Measurements from ENCODE around the gene CCDC191. TPM values are rescaled to one million over a fixed set of nuclear protein-coding genes. Genes with fewer than 3 reads are reported as not detected.

CCDC191 gene
- total and polyA plus RNA-seq, 9 donors, result 3.1 to 15.0 (median 5.3) TPM

GRCh38 chr3:114034787-114035545 is 21.4 kb downstream of the CCDC191 start:
- no peak overlapping the region for H3K4me3 ChIP-seq
- H3K4me1 ChIP-seq (ENCODE audit: insufficient read depth), result no peaks in the 10 kb centered on the region
- H3K36me3 ChIP-seq, result no peaks in the 10 kb centered on the region
- no peak for DNase-seq
- TF ChIP-seq POLR2A (IDR thresholded peaks at IDR 0.05), result no peak
- no peak for TF ChIP-seq CTCF (IDR thresholded peaks at IDR 0.05)
- no peak for TF ChIP-seq EP300 (IDR thresholded peaks at IDR 0.05)
- H3K27ac ChIP-seq, result no peak overlapping the region
- intact Hi-C loops (cut with DNase I), result no loop called here
- WGBS, 3 donors, result 92 to 95% (median 93%) methylated on average over 5 of the region's 5 CpGs
- H3K9me3 ChIP-seq, result no peaks in the 10 kb centered on the region
- no peaks in the 10 kb centered on the region for H3K27me3 ChIP-seq

- Histone ChIP-seq H3K4me3 (no peak overlapping the region), H3K27ac (no peak overlapping the region), H3K9me3 (no peaks in the 10 kb centered on the region), H3K4me1 (ENCODE audit: insufficient read depth) (no peaks in the 10 kb centered on the region), H3K27me3 (no peaks in the 10 kb centered on the region), H3K36me3 (no peaks in the 10 kb centered on the region)
- no peak for TF ChIP-seq CTCF (IDR thresholded peaks at IDR 0.05)
- TF ChIP-seq POLR2A (IDR thresholded peaks at IDR 0.05), result no peak
- TF ChIP-seq EP300 (IDR thresholded peaks at IDR 0.05), result no peak
- intact Hi-C loops (cut with DNase I), result no loop called here
- DNase-seq, result no peak
Observed at GRCh38 chr3:114034211-114034610, 22.1 kb downstream of the CCDC191 start.

- Histone ChIP-seq H3K36me3 (no peaks in the 10 kb centered on the region), H3K27ac (no peak overlapping the region), H3K27me3 (no peaks in the 10 kb centered on the region), H3K4me3 (no peak overlapping the region), H3K9me3 (no peaks in the 10 kb centered on the region), H3K4me1 (ENCODE audit: insufficient read depth) (no peaks in the 10 kb centered on the region)
- no peak for DNase-seq
- TF ChIP-seq EP300 (IDR thresholded peaks at IDR 0.05) (no peak), POLR2A (IDR thresholded peaks at IDR 0.05) (no peak), CTCF (IDR thresholded peaks at IDR 0.05) (no peak)
- intact Hi-C loops (cut with DNase I), result no loop called here
- WGBS, 3 donors, result 71 to 81% (median 72%) methylated on average over 1 of the region's 1 CpG
Observed at GRCh38 chr3:114033721-114034120, 22.6 kb downstream of the CCDC191 start.

- Histone ChIP-seq H3K4me3 (no peak overlapping the region), H3K9me3 (no peaks in the 10 kb centered on the region), H3K27ac (no peak overlapping the region), H3K36me3 (no peaks in the 10 kb centered on the region), H3K27me3 (no peaks in the 10 kb centered on the region), H3K4me1 (ENCODE audit: insufficient read depth) (no peaks in the 10 kb centered on the region)
- intact Hi-C loops (cut with DNase I), result no loop called here
- WGBS, 3 donors, result 53 to 68% (median 59%) methylated on average over 2 of the region's 2 CpGs
- TF ChIP-seq CTCF (IDR thresholded peaks at IDR 0.05), result no peak
- TF ChIP-seq POLR2A (IDR thresholded peaks at IDR 0.05), result no peak
- TF ChIP-seq EP300 (IDR thresholded peaks at IDR 0.05), result no peak
- no peak for DNase-seq
Observed at GRCh38 chr3:114026331-114026730, 30.0 kb downstream of the CCDC191 start.
